A673 (cell line): Measurements from ENCODE around the gene UBL5. TPM values are rescaled to one million over a fixed set of nuclear protein-coding genes. Genes with fewer than 3 reads are reported as not detected.
"Not testable (repeated sequence)": the region's sequence is repeated elsewhere in the genome, so short reads cannot be mapped to it uniquely, and the experiment has no call there.

Experiments
- Bru-seq: library from RNA; stranded (reverse); fragments of 400-500 nt; gene quantifications from one replicate; lab custom pipeline; 2021; lab: Mats Ljungman, UMichigan
- BruChase-seq, 2 experiments: library from RNA; stranded (reverse); fragments of 400-500 nt; gene quantifications; one replicate each; lab custom pipeline; 2021; lab: Mats Ljungman, UMichigan
- BruUV-seq: library from RNA; stranded (reverse); fragments of 400-500 nt; replicated peaks from 2 replicates; lab custom pipeline; 2021; lab: Mats Ljungman, UMichigan
- CTCF ChIA-PET: fragments of 300-600 bp; sonication (Branson Sonifier 250); formaldehyde crosslinking; loops from one replicate; lab custom pipeline; 2022; ENCODE audit warnings: antibody characterized with exemption; lab: Charles Lee
- POLR2A ChIA-PET: fragments of 300-600 bp; sonication (Branson Sonifier 250); formaldehyde crosslinking; loops from one replicate; lab custom pipeline; 2022; ENCODE audit warnings: antibody characterized with exemption; ENCODE audit not compliant: low non-redundant PET; lab: Charles Lee
- DNase-seq: peaks from one replicate; pipeline ENCODE4 v3.0.0-alpha.2; 2015; ENCODE audit warnings: low spot score
- H3K27ac ChIP-seq: fragments of 200-600 bp; sonication (generic); 2 replicates; pipeline ENCODE4 v1.5.1; 2016; ENCODE audit warnings: mixed run types, low read depth, mild to moderate bottlenecking, mixed read lengths, antibody characterized with exemption, low read length; ENCODE audit not compliant: poor library complexity, severe bottlenecking
- H3K27me3 ChIP-seq: fragments of 200-600 bp; sonication (generic); replicated peaks from 2 replicates; pipeline ENCODE4 v1.6.1; 2017; ENCODE audit warnings: mixed run types, low read depth, mild to moderate bottlenecking, mixed read lengths, antibody characterized with exemption, low read length; ENCODE audit not compliant: insufficient read depth, poor library complexity
- H3K36me3 ChIP-seq: fragments of 200-600 bp; sonication (generic); 2 replicates; pipeline ENCODE4 v1.6.1; 2016; ENCODE audit warnings: mixed run types, mild to moderate bottlenecking, mixed read lengths, antibody characterized with exemption, low read length; ENCODE audit not compliant: insufficient read depth, poor library complexity, severe bottlenecking
- H3K4me1 ChIP-seq: fragments of 200-600 bp; sonication (generic); 2 replicates; pipeline ENCODE4 v1.6.1; 2017; ENCODE audit warnings: mixed run types, mild to moderate bottlenecking, mixed read lengths, antibody characterized with exemption, low read length; ENCODE audit not compliant: insufficient read depth, poor library complexity, severe bottlenecking
- H3K4me3 ChIP-seq: fragments of 200-600 bp; sonication (generic); 2 replicates; pipeline ENCODE4 v1.5.1; 2016; ENCODE audit warnings: low read depth, mixed run types, mild to moderate bottlenecking, mixed read lengths, low read length; ENCODE audit not compliant: poor library complexity, severe bottlenecking
- H3K9me3 ChIP-seq: fragments of 200-600 bp; sonication (generic); 2 replicates; pipeline ENCODE4 v1.6.1; 2016; ENCODE audit warnings: mixed run types, low read depth, mild to moderate bottlenecking, mixed read lengths, antibody characterized with exemption, low read length; ENCODE audit not compliant: poor library complexity, severe bottlenecking
- CTCF ChIP-seq: fragments of 300-800, 200-600 bp; sonication (generic); conservative IDR thresholded peaks from 2 replicates; pipeline ENCODE4 v1.5.1; 2017; ENCODE audit warnings: low read depth, mild to moderate bottlenecking, antibody characterized with exemption, low read length, moderate library complexity, mixed read lengths
- EZH2 ChIP-seq: fragments of 200-600 bp; sonication (generic); IDR thresholded peaks from 2 replicates; pipeline ENCODE4 v1.6.1; 2017; ENCODE audit warnings: borderline replicate concordance, low read depth, mild to moderate bottlenecking, mixed read lengths, antibody characterized with exemption, low read length; ENCODE audit not compliant: poor library complexity, severe bottlenecking
- intact Hi-C: fragments of 100-400 bp; cut with micrococcal nuclease; formaldehyde crosslinking; loops from one replicate; pipeline ENCODE4 v1.10.0; 2022; ENCODE audit not compliant: unreplicated experiment
- long read RNA-seq: library from polyadenylated mRNA; stranded (forward); transcript quantifications from one replicate; pipeline ENCODE4 v2.0.0, GENCODE V29; 2022
- total RNA-seq: library from RNA; stranded (reverse); gene quantifications from 2 replicates; pipeline ENCODE4 v1.2.3, GENCODE V29; 2021

Gene UBL5
- 327 and 383 TPM in 2 replicates for total RNA-seq
- percentile 91 among the genes with signal in this experiment for Bru-seq, nascent RNA
- percentile 90 among the genes with signal in this experiment for BruChase-seq, experiment 1, labeled RNA remaining after a 2-hour chase
- percentile 94 among the genes with signal in this experiment for BruChase-seq, experiment 2, labeled RNA remaining after a 6-hour chase
- long read RNA-seq, transcript UBL5-201 (5 exons, 513 nt) = minor isoform, 18 of 196 reads
- long read RNA-seq, transcript UBL5-202 (5 exons, 432 nt) = major isoform, 145 of 196 reads
- long read RNA-seq, partial matches to known transcripts = 7 of 196 reads
- long read RNA-seq, other reads (novel, unspliced or antisense) = 25 of 196 reads

DNA sequence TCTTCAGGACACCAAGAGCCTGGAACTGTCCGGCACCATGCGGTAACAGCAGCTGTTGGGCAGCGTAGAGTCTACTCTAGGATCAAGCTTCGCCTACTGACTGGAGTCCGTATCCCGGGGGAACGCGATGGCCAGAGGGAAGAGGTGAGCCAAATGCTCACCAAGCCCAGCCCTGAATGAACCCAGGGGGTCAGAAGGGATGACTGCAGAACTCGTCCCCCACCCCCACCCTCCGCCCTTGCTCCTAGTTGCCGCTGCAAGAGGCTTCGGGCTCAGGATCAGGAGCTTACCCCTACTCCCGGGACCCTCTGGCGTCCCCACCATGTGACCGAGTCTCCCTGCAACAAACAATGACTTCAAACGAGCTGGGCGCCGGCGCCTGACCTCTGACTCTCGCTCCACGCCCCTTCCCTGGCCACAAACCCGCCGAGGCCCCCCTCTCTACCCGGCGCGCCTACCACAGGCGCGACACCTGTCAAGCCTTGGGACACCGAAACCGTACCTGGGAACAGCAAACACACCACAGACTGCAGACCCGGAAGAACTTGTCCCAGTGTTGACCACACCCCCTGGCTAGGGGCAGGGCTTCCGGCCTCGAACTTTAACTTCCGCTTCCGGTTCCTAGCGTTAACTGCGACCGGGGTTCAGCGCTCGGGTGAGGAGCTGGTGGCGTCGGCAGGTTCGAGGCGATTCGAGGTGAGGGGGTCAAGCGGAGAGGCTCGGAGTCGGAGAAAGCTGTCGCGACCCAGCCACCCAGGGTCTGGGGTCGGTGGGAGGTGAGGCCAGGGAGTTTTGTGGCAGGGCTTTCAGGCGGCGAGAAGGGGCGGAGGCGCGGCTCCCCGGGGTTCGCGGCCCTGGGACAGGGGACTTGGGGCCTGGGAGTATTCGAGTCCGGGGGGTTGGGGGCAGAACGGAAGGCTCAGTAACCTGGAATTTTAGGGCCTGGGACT lies at the start of gene UBL5:
UBL5 (plus strand) TSS at position 630 of the 950 bp plus-strand sequence. CDS start 420 bp downstream, outside the sequence.
- Histone ChIP-seq H3K4me3 (peak within 1 kb of the TSS; percentile 58), H3K4me1 (no peaks in the 10 kb centered on the region), H3K36me3 (peaks cover 11% of the 10 kb centered on the region), H3K27me3 (no peaks in the 10 kb centered on the region), H3K27ac (peak within 1 kb of the TSS; percentile 67), H3K9me3 (no peaks in the 10 kb centered on the region)
- ChIA-PET CTCF (no interaction called here), POLR2A (interaction anchor here (0.6 kb wide), 1 partner anchor 553 kb away, joined by 3 read pairs; the partner anchor contains the start of gene TYK2)
- DNase-seq = peak; percentile 94
- intact Hi-C loops = no loop called here
- TSS peak; percentile 85 for BruUV-seq
- TF ChIP-seq CTCF (no peak), EZH2 (no peak)

- intact Hi-C loops = no loop called here
- CTCF ChIA-PET = no interaction called here
Measured at GRCh38 chr19:9782338-9782737, 45.4 kb upstream of the UBL5 start.

GRCh38 chr19:9784163-9784496 lies 43.6 kb upstream of the UBL5 start:
- H3K4me3 ChIP-seq, H3K9me3 ChIP-seq, H3K4me1 ChIP-seq, CTCF ChIA-PET, intact Hi-C loops, DNase-seq, H3K36me3 ChIP-seq, H3K27ac ChIP-seq, POLR2A ChIA-PET, BruUV-seq, H3K27me3 ChIP-seq: not testable (repeated sequence)

More at GRCh38 chr19:9782338-9782737, 45.4 kb upstream of the UBL5 start:
- H3K27me3 ChIP-seq = no peaks in the 10 kb centered on the region
- DNase-seq = no peak
- no peaks in the 10 kb centered on the region for H3K36me3 ChIP-seq
- no peaks in the 10 kb centered on the region for H3K4me1 ChIP-seq
- H3K9me3 ChIP-seq = no peaks in the 10 kb centered on the region
- no TSS peak for BruUV-seq
- H3K4me3 ChIP-seq = no peak overlapping the region
- TF ChIP-seq EZH2 = no peak
- no peak for TF ChIP-seq CTCF
- no peak overlapping the region for H3K27ac ChIP-seq
- POLR2A ChIA-PET = no interaction called here
